ENCODE measurements around the gene SRXN1. TPM values are rescaled to one million over a fixed set of nuclear protein-coding genes. Genes with fewer than 3 reads are reported as not detected.

Gene SRXN1
- total RNA-seq, 1 experiment from 2014 or later, result 1.0 TPM

- Histone ChIP-seq H3K9me2 (replicated peaks; ENCODE audit: insufficient read depth, low read length) (no peaks in the 10 kb centered on the region), H3K9me3 (ENCODE audit: low read length) (no peaks in the 10 kb centered on the region), H2AFZ (ENCODE audit: low read length) (no peak overlapping the region), H3K4me1 (ENCODE audit: low read length) (no peaks in the 10 kb centered on the region), H3K79me2 (ENCODE audit: low read length) (no peaks in the 10 kb centered on the region), H3K27ac (ENCODE audit: low read length) (no peak overlapping the region), H3K36me3 (ENCODE audit: insufficient read depth, low read length) (no peaks in the 10 kb centered on the region), H3K4me3 (ENCODE audit: low read length) (no peak overlapping the region), H3K27me3 (ENCODE audit: low read length) (no peaks in the 10 kb centered on the region), H3K4me2 (ENCODE audit: low read depth, low read length, poor library complexity, severe bottlenecking) (no peak overlapping the region), H3K9ac (ENCODE audit: low read length) (no peak overlapping the region), H4K20me1 (ENCODE audit: insufficient read depth, low read depth, low read length) (no peaks in the 10 kb centered on the region)
- DNase-seq, result no peak
Measured at GRCh38 chr20:602111-602970, 50.7 kb downstream of the SRXN1 start.

- H3K27me3 ChIP-seq (ENCODE audit: low read length), result no peaks in the 10 kb centered on the region
- H3K4me1 ChIP-seq (ENCODE audit: low read length), result no peaks in the 10 kb centered on the region
- no peak overlapping the region for H3K4me3 ChIP-seq (ENCODE audit: low read length)
- H2AFZ ChIP-seq (ENCODE audit: low read length), result no peak overlapping the region
- H3K9me2 ChIP-seq (replicated peaks; ENCODE audit: insufficient read depth, low read length), result no peaks in the 10 kb centered on the region
- H3K36me3 ChIP-seq (ENCODE audit: insufficient read depth, low read length), result no peaks in the 10 kb centered on the region
- H3K79me2 ChIP-seq (ENCODE audit: low read length), result no peaks in the 10 kb centered on the region
- H3K9me3 ChIP-seq (ENCODE audit: low read length), result no peaks in the 10 kb centered on the region
- no peaks in the 10 kb centered on the region for H4K20me1 ChIP-seq (ENCODE audit: insufficient read depth, low read depth, low read length)
- H3K9ac ChIP-seq (ENCODE audit: low read length), result no peak overlapping the region
- H3K27ac ChIP-seq (ENCODE audit: low read length), result no peak overlapping the region
- DNase-seq, result no peak
- no peak overlapping the region for H3K4me2 ChIP-seq (ENCODE audit: low read depth, low read length, poor library complexity, severe bottlenecking)
Measured at GRCh38 chr20:600736-601135, 52.3 kb downstream of the SRXN1 start.

- Histone ChIP-seq H3K9me3 (ENCODE audit: low read length) (no peaks in the 10 kb centered on the region), H4K20me1 (ENCODE audit: insufficient read depth, low read depth, low read length) (no peaks in the 10 kb centered on the region), H2AFZ (ENCODE audit: low read length) (no peak overlapping the region), H3K4me2 (ENCODE audit: low read depth, low read length, poor library complexity, severe bottlenecking) (no peak overlapping the region), H3K36me3 (ENCODE audit: insufficient read depth, low read length) (no peaks in the 10 kb centered on the region), H3K4me3 (ENCODE audit: low read length) (no peak overlapping the region), H3K9ac (ENCODE audit: low read length) (no peak overlapping the region), H3K27me3 (ENCODE audit: low read length) (no peaks in the 10 kb centered on the region), H3K27ac (ENCODE audit: low read length) (no peak overlapping the region), H3K79me2 (ENCODE audit: low read length) (no peaks in the 10 kb centered on the region), H3K9me2 (replicated peaks; ENCODE audit: insufficient read depth, low read length) (no peaks in the 10 kb centered on the region), H3K4me1 (ENCODE audit: low read length) (no peaks in the 10 kb centered on the region)
- no peak for DNase-seq
Measured at GRCh38 chr20:600141-600540, 52.9 kb downstream of the SRXN1 start.

GRCh38 chr20:598133-598850 lies 54.7 kb downstream of the SRXN1 start:
- H3K4me2 ChIP-seq (ENCODE audit: low read depth, low read length, poor library complexity, severe bottlenecking), result no peak overlapping the region
- no peaks in the 10 kb centered on the region for H3K36me3 ChIP-seq (ENCODE audit: insufficient read depth, low read length)
- no peak overlapping the region for H3K4me3 ChIP-seq (ENCODE audit: low read length)
- no peak for DNase-seq
- no peak overlapping the region for H2AFZ ChIP-seq (ENCODE audit: low read length)
- no peaks in the 10 kb centered on the region for H4K20me1 ChIP-seq (ENCODE audit: insufficient read depth, low read depth, low read length)
- no peaks in the 10 kb centered on the region for H3K79me2 ChIP-seq (ENCODE audit: low read length)
- no peaks in the 10 kb centered on the region for H3K4me1 ChIP-seq (ENCODE audit: low read length)
- H3K27ac ChIP-seq (ENCODE audit: low read length), result no peak overlapping the region
- H3K27me3 ChIP-seq (ENCODE audit: low read length), result no peaks in the 10 kb centered on the region
- no peak overlapping the region for H3K9ac ChIP-seq (ENCODE audit: low read length)
- H3K9me3 ChIP-seq (ENCODE audit: low read length), result no peaks in the 10 kb centered on the region
- no peaks in the 10 kb centered on the region for H3K9me2 ChIP-seq (replicated peaks; ENCODE audit: insufficient read depth, low read length)

- Histone ChIP-seq H3K36me3 (ENCODE audit: insufficient read depth, low read length) (no peaks in the 10 kb centered on the region), H3K4me2 (ENCODE audit: low read depth, low read length, poor library complexity, severe bottlenecking) (no peak overlapping the region), H4K20me1 (ENCODE audit: insufficient read depth, low read depth, low read length) (no peaks in the 10 kb centered on the region), H3K4me3 (ENCODE audit: low read length) (no peak overlapping the region), H3K27me3 (ENCODE audit: low read length) (no peaks in the 10 kb centered on the region), H3K9me2 (replicated peaks; ENCODE audit: insufficient read depth, low read length) (no peaks in the 10 kb centered on the region), H2AFZ (ENCODE audit: low read length) (no peak overlapping the region), H3K9ac (ENCODE audit: low read length) (no peak overlapping the region), H3K9me3 (ENCODE audit: low read length) (no peaks in the 10 kb centered on the region), H3K4me1 (ENCODE audit: low read length) (no peaks in the 10 kb centered on the region), H3K79me2 (ENCODE audit: low read length) (no peaks in the 10 kb centered on the region), H3K27ac (ENCODE audit: low read length) (no peak overlapping the region)
- DNase-seq, result no peak
Measured at GRCh38 chr20:597560-597959, 55.4 kb downstream of the SRXN1 start.

Other genes starting within 250 kb of the SRXN1 start
- gene RBCK1, start 244.9 kb downstream of the SRXN1 start, total RNA-seq (2014; rRNA removed; shearing (Covaris generic); ENCODE audit: low replicate concordance), result 96.6 and 142 TPM in 2 replicates
- 26.1 and 33.9 TPM in 2 replicates for gene TBC1D20, start 190.7 kb downstream of the SRXN1 start, total RNA-seq (2014; rRNA removed; shearing (Covaris generic); ENCODE audit: low replicate concordance)
- 91.3 and 148 TPM in 2 replicates for gene CSNK2A1, start 109.4 kb downstream of the SRXN1 start, total RNA-seq (2014; rRNA removed; shearing (Covaris generic); ENCODE audit: low replicate concordance)
- not detected in 2 replicates for gene TCF15, start 42.9 kb downstream of the SRXN1 start, total RNA-seq (2014; rRNA removed; shearing (Covaris generic); ENCODE audit: low replicate concordance)
- not detected in 2 replicates for gene SCRT2, start 22.6 kb upstream of the SRXN1 start, total RNA-seq (2014; rRNA removed; shearing (Covaris generic); ENCODE audit: low replicate concordance)
- not detected in 2 replicates for gene SLC52A3, start 115.3 kb upstream of the SRXN1 start, total RNA-seq (2014; rRNA removed; shearing (Covaris generic); ENCODE audit: low replicate concordance)
- 0.89 and 3.1 TPM in 2 replicates for gene FAM110A, start 180.5 kb upstream of the SRXN1 start, total RNA-seq (2014; rRNA removed; shearing (Covaris generic); ENCODE audit: low replicate concordance)